Raji (cell line): Measurements from ENCODE around the gene RALGAPA2.

Experiments
- POLR2A ChIP-seq: IDR thresholded peaks from 2 replicates; pipeline ENCODE4 v1.6.1; 2011; ENCODE audit warnings: low read depth, low read length, control low read depth; ENCODE audit not compliant: insufficient read depth

Gene RALGAPA2

DNA sequence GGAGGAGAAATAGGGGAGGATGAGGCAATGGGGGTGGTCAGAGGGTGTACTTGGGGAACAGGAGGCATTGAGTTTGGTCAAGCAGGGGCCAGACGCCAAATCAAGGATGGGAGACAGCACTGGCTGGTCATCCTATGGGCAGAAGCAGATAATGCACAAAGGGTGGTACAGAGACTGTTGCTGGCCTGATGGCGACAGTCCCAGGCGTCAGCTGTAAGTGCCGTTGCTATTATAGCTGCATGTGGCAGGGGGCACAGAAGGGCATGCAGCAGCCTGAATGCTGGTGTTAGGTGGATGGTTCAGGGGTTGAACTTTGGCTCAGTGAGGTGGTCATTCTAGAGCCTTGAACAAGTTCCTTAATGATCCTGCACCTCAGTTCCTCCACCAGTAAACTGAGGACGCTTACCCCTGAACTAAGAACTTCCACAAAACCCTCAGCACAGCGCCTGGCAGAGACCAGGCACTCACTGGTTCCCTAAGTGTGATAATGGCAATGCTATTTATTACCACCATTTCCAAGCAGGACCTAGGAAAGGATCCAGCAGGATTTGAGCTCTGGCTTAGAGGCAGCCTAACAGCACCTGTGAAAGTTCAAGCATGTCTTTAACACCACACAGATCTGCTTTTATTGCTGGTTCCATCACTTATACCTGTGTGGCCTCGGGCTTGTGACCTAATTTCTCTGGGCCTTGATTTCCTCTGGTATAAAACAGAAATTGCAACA is 181.9 kb downstream of the RALGAPA2 start:
- TF ChIP-seq POLR2A, result no peak

DNA sequence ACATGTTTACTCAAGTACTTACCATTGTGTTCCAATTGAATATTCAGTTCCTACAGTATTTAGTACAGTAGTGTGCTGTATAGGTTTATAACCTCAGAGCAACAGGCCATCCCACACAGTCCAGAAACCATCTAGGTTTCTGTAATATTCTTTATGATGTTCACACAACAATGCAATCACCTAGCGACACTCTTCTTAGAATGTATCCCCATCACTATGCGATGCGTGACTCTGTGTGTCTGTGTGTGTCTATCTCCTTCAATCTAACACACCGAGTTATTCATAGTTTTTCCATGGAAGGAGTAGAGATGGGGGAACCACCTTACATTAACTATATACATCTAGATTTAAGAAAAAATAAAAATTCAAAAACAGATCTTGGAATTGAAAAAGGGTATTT is 182.8 kb downstream of the RALGAPA2 start:
- TF ChIP-seq POLR2A, result no peak

DNA sequence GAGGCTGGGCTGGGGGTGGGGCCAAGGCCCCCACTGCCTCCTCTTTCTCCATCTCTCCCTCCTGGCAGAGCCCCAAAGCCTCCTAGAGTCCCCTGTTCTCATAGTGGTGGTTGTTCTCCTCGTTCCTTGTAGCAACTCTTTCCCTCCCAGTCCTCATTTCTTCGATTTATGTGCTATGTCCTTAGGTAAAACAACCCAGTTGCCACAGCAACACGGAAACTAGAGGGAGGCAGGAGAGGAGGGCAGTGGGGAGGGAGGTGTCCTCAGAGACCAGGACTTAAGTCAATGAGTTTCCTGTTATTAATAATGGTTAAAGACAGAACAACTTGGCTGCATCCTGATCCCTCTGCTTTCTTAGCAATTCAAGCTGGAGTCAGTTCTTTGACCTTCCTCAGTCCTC is 183.6 kb downstream of the RALGAPA2 start:
- TF ChIP-seq POLR2A, result no peak

DNA sequence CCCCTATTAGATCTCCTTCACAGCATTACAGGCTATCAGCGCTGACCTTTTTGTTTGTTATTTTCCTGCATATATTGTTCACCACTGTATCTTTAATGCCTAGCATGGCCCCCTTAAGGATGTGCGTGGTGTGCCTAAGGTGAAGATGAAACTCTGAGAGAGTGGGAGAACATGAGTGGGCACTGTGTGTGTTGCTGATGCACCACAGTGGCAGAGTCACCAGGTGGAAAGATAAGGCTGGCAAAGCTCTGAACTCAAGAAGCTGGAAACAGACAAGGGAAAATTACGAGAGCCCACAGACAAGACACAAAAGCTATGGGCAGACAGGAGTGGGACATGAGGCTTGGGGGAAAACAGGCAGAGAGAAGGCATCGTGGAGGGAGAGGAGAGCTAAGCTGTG is 184.8 kb downstream of the RALGAPA2 start:
- TF ChIP-seq POLR2A, result no peak

DNA sequence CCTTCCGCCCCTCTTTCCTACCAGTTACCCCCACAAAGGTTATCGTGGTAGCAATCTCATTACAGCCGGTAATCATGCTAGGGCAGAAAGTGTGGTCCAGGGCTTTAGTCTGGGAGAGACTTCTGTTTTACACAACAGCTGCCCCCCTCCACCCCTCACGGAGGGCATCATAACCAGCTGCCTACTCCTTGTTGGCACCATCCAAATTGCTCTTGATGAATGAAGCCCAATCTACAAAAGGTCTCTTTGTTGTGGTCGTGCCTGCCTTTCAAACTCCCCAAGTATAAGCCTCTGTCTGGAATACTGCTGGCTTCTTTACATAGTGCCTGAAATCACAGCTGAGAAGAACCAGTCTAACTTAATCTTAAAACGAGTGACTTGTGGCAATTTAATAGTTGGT is 186.7 kb downstream of the RALGAPA2 start:
- TF ChIP-seq POLR2A, result no peak

DNA sequence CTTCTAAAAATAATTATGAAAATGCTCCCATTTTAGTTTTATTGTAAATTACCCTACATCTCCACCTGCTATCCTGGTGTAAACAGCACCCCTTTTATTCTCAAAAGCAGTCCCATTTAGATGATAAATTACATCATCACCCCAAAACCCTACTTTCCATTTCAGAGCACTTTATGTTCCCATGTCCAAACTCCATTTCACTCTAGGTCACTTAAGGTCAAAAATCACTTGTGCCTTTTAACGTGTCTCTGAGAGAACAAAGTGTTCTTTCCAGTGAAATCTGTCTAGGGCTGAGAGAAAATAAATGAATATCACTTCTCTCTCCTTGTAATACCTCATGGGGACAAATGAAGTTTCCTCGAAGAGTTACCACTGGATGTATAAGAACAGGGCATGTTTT is 187.2 kb downstream of the RALGAPA2 start:
- TF ChIP-seq POLR2A, result no peak

DNA sequence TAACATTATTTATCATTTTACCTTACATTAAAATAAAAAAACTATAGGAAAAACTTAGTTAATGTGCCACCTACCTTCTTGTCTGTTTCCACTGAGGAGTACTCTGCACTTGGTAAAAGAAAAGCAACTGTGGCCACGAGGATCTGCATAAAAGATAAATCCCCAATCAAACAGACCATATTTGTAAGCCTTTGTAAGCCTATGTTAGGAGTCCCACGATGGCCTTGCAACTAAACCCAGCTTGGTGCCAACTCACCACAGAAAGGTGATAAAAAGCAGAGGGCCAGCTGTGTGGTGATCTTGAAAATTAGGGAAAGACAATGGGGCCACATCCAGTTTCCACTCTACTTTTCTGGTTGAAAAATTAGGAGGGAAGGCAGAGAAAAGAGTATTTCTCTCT is 187.7 kb downstream of the RALGAPA2 start:
- TF ChIP-seq POLR2A, result no peak

DNA sequence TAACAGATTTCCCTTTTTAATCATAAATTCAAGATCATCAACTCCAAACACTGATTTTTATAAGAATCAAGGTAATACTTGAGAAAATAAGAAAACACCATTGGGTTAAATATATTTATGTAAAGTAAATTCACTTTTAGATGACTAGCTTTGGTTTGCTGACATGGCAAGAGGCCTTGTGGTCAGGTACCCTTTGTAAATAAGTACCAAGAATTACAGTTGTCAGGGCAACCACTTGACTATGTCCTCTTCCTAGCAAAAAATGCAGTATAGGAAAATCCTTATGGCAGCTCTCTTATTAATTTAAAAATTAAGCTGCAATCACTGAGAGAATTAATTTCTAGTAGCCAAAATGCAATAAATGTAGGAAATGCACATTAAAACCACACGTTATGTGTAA is 190.7 kb downstream of the RALGAPA2 start:
- no peak for TF ChIP-seq POLR2A

DNA sequence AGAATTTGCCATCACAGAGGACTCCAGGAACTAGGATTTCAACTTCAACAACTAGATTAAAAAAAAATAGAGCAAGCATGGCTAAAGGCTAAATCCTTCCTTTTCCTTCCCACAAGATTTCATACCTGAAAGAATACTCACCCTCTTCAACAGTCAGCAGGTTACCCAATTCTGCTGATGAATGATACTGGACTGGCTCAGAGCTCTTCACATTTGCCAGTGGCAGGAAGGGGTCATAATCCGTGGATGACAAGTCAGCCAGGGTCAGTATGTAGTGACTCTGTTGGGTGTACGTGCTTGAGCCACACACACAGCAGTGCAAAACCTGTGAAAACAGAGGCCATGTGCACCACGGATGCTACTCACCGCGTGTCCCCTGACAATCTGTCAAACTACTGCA is 191.7 kb downstream of the RALGAPA2 start:
- TF ChIP-seq POLR2A, result no peak

DNA sequence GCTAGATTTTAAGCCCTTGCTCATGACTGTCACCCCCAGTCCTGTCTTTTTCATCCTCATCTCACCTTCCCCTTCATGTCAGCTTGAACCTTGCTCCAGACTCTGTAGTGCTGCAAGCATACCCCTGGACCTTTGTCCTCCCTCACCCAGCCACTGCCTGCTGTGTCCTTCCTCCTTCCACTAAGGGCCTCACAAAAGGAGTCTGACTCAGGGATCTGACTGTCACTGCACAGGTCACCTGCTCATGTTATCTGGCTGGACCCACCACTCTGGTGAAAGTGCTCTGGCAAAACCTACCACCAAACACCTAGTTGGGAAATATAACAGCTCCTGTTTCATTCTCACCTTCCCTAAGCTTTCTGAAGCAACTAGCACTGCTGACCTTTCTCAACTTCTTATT is 193.2 kb downstream of the RALGAPA2 start:
- no peak for TF ChIP-seq POLR2A

DNA sequence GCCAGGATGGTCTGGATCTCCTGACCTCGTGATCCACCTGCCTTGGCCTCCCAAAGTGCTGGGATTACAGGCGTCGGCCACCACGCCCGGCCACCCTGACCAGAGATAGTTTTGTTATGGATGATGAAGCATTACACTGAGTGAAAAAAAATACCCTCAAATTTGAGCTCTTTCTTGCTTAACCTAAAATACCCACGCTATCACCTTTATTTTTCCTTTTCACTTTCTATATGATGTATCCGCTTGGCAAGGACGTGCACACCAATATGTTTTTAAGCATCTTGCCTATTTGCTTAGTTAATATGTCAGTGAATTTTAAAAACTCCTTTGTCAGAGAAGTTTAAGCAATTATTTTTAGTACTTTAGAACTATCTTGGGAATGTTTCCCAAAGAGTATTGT is 194.2 kb downstream of the RALGAPA2 start:
- TF ChIP-seq POLR2A, result no peak

DNA sequence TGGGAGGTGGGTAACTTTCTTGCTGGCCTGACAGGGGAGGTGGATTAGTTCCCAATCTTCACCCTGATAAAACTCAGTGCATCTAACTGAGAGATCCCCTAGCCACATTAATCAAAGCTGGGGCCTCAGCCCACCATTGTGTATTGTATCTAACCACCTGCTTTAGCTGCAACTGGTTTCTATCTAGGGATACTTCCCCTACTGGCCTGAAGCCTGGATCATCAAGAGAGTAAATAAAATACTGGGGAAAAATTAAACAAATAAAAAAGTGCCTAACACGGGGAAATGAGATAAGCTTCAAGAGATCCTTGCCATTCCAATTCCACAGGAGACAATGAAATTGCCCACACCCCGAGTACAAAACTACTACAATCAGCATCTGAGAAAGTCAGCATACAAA is 195.1 kb downstream of the RALGAPA2 start:
- TF ChIP-seq POLR2A, result no peak

DNA sequence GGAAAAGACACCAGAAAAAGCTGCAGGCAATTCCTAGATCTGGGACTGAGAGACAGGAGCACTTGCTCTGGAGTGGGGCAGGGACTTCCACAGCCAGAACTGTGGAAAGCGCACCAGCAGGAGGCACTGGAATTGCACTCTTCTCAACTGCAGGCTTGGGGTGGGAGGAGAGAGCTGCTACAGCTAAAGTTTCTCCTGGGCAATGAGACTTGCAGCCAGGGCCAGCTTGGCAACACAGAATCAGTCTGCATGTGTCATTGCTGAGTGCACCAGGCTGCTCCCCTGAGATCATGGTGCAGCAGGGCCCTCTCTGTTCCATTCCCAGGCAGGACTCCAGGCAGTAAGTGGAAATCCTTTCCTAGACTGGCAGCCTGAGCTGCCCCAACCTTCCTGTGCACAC is 198.7 kb downstream of the RALGAPA2 start:
- TF ChIP-seq POLR2A, result no peak

DNA sequence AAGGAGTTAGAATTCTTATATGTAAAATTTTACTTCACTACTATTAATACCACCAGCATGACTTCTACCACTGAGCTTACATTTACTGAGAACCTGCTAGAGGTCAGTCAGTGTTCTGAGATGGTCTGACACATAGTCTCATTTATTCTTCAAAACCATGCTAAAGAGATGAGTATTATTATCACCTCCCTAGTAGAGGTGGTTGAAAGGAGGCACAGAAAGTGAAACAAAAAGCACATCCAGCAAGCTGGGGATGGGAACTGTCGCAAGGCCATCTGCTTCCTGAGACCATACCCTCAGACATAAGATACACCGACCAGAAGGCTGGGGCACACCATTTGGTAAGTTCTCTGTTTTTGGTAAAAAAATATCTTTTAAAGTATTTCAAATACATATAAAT is 206.9 kb downstream of the RALGAPA2 start:
- no peak for TF ChIP-seq POLR2A

DNA sequence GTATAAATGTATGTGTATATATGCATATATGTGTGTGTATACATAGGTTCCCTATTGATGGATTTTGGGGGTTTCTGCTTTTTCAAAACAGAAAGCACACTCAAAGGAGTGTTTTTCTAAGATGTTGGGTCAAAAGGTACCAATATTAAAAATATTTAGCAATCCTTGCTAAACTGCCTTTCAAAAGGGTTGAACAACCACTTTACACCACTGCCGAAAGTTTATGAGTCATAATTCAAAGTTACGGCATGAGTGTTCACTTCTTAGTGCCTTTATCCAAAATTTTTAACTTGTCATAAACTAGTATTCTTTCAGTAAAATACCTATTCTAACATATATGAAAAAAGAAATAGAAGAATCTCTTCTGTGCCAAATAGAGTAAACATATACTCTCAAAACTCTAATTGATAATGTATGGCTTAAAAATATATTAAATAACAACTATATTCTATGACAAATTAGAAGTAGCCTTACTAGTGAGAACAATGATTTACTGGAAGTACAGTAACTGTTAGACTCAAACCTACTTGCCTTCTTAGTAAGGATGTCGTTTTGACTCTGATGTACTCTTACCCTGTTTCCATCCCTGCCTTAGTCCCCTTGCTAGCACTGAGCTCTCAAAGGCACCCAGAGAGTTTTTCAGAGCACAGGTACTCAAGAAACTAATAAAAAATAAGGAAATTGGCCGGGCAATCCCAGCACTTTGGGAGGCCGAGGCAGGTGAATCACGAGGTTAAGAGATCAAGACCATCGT is 208.5 kb downstream of the RALGAPA2 start:
- no peak for TF ChIP-seq POLR2A

DNA sequence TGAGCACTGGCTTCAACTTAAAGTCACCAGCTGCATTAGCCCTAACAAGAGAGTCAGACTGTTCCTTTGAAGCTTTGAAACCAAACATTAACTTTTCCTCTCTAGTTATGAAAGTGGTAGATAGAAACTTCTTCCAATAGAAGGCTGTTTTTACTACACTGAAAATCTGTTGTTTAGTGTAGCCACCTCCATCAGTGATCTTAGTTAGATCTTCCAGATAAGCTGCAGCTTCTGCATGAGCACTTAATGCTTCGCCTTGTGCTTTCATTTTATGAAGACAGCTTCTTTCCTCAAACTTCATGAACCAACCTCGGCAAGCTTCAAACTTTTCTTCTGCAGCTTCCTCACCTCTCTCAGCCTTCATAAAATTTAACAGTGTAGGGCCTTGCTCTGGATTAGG is 211.3 kb downstream of the RALGAPA2 start:
- TF ChIP-seq POLR2A, result no peak

DNA sequence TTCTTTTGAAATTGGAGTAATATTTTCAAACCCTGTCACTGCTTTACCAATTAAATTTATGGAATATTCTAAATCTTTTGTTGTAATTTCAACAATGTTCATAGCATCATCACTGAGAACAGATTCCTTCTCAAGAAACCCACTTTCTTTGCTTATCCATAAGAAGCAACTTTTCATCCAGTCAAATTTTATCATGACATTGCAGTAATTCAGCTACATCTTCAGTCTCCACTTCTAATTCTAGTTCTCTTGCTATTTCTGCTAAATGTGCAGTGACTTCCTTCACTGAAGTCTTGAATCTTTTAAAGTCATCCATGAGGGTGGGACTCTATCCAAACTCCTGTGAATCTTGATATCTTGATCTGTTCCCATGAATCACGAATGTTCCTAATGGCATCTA is 212.1 kb downstream of the RALGAPA2 start:
- TF ChIP-seq POLR2A, result no peak
